Measurements from ENCODE around the gene CTIF. TPM values are rescaled to one million over a fixed set of nuclear protein-coding genes. Genes with fewer than 3 reads are reported as not detected.

Gene CTIF
- polyA plus RNA-seq, 1 of the 3 experiments (the other 2 are of a cell fraction) = 47.2 TPM

- whole genome bisulfite sequencing (ENCODE audit: low lambda C conversion rate) = 96% methylated on average over 10 of the region's 10 CpGs
Observed at GRCh38 chr18:48565105-48565504, 26.3 kb downstream of the CTIF start.

More at GRCh38 chr18:48565105-48565504, 26.3 kb downstream of the CTIF start:
- Histone ChIP-seq H3K9me2 (no peaks in the 10 kb centered on the region), H4K20me1 (ENCODE audit: insufficient read depth) (peaks cover 71% of the 10 kb centered on the region), H3K27me3 (ENCODE audit: insufficient read depth) (no peaks in the 10 kb centered on the region), H3K4me1 (ENCODE audit: control insufficient read depth in 1 of 2, insufficient read depth in 2 of 2, low read depth in 1 of 2, low read length in 1 of 2) (peaks cover 20 to 28% of the 10 kb centered on the region in 2 experiments), H3K4me2 (no peak overlapping the region), H3K36me3 (replicated peaks in 1 of 2; ENCODE audit: control insufficient read depth in 1 of 2, insufficient read depth in 2 of 2, low read length in 1 of 2) (no peaks in the 10 kb centered on the region), H3K9ac (no peak overlapping the region), H3K27ac (ENCODE audit: low read depth in 2 of 2, low read length in 1 of 2) (no peak overlapping the region), H3K9me3 (no peaks in the 10 kb centered on the region), H3K4me3 (ENCODE audit: low read depth in 2 of 2, low read length in 1 of 2) (no peak overlapping the region), H2AFZ (ENCODE audit: low read depth) (no peak overlapping the region), H3F3A (replicated peaks; ENCODE audit: insufficient read depth) (peaks cover 4% of the 10 kb centered on the region), H3K79me2 (ENCODE audit: insufficient read depth) (peaks cover 95% of the 10 kb centered on the region)
- POLR2A ChIA-PET = no interaction called here
- TF ChIP-seq GABPA (IDR thresholded peaks at IDR 0.05; ENCODE audit: low read depth) (no peak), REST (IDR thresholded peaks at IDR 0.05; ENCODE audit: low read depth, low read length) (no peak), USF2 (IDR thresholded peaks at IDR 0.05; ENCODE audit: borderline replicate concordance, low read depth, low read length) (no peak), FOXJ3 (CRISPR knock-in tag; IDR thresholded peaks at IDR 0.05) (no peak), POLR2AphosphoS5 (IDR thresholded peaks at IDR 0.05; ENCODE audit: low read depth, low read length) (no peak), FOSL2 (IDR thresholded peaks at IDR 0.05; ENCODE audit: borderline replicate concordance, low read depth) (no peak), RXRA (IDR thresholded peaks at IDR 0.05; ENCODE audit: borderline replicate concordance, low read depth) (no peak), MAX (IDR thresholded peaks at IDR 0.05; ENCODE audit: low read depth) (no peak), ELF1 (IDR thresholded peaks at IDR 0.05) (no peak), SIN3A (IDR thresholded peaks at IDR 0.05; ENCODE audit: borderline replicate concordance, low read depth, low read length) (no peak), TEAD4 (IDR thresholded peaks at IDR 0.05; ENCODE audit: borderline replicate concordance, insufficient read depth) (no peak), PBX3 (IDR thresholded peaks at IDR 0.05) (no peak), CTCF (IDR thresholded peaks at IDR 0.05) (no peak), RCOR1 (IDR thresholded peaks at IDR 0.05; ENCODE audit: low read length) (no peak), GATA2 (CRISPR knock-in tag; IDR thresholded peaks at IDR 0.05) (no peak), TCF12 (IDR thresholded peaks at IDR 0.05) (no peak), USF1 (IDR thresholded peaks at IDR 0.05; ENCODE audit: borderline replicate concordance, low read depth) (no peak)
- TF ChIP-seq, protein P1, sequence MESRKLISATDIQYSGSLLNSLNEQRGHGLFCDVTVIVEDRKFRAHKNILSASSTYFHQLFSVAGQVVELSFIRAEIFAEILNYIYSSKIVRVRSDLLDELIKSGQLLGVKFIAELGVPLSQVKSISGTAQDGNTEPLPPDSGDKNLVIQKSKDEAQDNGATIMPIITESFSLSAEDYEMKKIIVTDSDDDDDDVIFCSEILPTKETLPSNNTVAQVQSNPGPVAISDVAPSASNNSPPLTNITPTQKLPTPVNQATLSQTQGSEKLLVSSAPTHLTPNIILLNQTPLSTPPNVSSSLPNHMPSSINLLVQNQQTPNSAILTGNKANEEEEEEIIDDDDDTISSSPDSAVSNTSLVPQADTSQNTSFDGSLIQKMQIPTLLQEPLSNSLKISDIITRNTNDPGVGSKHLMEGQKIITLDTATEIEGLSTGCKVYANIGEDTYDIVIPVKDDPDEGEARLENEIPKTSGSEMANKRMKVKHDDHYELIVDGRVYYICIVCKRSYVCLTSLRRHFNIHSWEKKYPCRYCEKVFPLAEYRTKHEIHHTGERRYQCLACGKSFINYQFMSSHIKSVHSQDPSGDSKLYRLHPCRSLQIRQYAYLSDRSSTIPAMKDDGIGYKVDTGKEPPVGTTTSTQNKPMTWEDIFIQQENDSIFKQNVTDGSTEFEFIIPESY (IDR thresholded peaks at IDR 0.05; ENCODE audit: borderline replicate concordance, low read depth) = no peak
- CTCF ChIA-PET = interaction anchor here (1.3 to 1.6 kb wide), 2 partner anchors 10 to 54 kb away, joined by 3 read pairs; no protein-coding TSS in a partner anchor
- DNase-seq = no peak

Measured in SK-N-SH (cell line).